Osteocyte (in vitro differentiated cells): ENCODE data around the gene STARD13. TPM values are rescaled to one million over a fixed set of nuclear protein-coding genes. Genes with fewer than 3 reads are reported as not detected.
"Not testable (repeated sequence)": the region's sequence is repeated elsewhere in the genome, so short reads cannot be mapped to it uniquely, and the experiment has no call there.

Experiments used
- DNase-seq: peaks from one replicate; pipeline ENCODE4 v3.0.0; 2021; ENCODE audit warnings: mixed read lengths; ENCODE audit not compliant: unreplicated experiment; ENCODE audit errors: extremely low spot score
- H3K27ac Mint-ChIP-seq: one replicate; pipeline ENCODE4 v1.8.0; 2021; ENCODE audit warnings: mild to moderate bottlenecking, mixed read lengths; ENCODE audit not compliant: unreplicated experiment
- H3K27me3 Mint-ChIP-seq: one replicate; pipeline ENCODE4 v1.8.0; 2021; ENCODE audit warnings: mixed read lengths; ENCODE audit not compliant: unreplicated experiment
- H3K36me3 Mint-ChIP-seq: one replicate; pipeline ENCODE4 v1.8.0; 2021; ENCODE audit warnings: mixed read lengths; ENCODE audit not compliant: unreplicated experiment
- H3K4me1 Mint-ChIP-seq: one replicate; pipeline ENCODE4 v1.8.0; 2021; ENCODE audit warnings: mixed read lengths; ENCODE audit not compliant: unreplicated experiment
- H3K4me3 Mint-ChIP-seq: one replicate; pipeline ENCODE4 v1.8.0; 2021; ENCODE audit warnings: mild to moderate bottlenecking, moderate library complexity, mixed read lengths; ENCODE audit not compliant: unreplicated experiment
- H3K9me3 Mint-ChIP-seq: one replicate; pipeline ENCODE4 v1.8.0; 2021; ENCODE audit warnings: mixed read lengths; ENCODE audit not compliant: unreplicated experiment
- CTCF ChIP-seq: fragments of 200-600 bp; sonication (generic); IDR thresholded peaks from 2 replicates; pipeline ENCODE4 v1.5.0; 2021; ENCODE audit warnings: antibody characterized with exemption, mild to moderate bottlenecking, moderate library complexity
- total RNA-seq: library from RNA; stranded (reverse); gene quantifications from 2 replicates; pipeline ENCODE4 v1.2.1, GENCODE V29; 2021

The STARD13 gene
- total RNA-seq, 1 donor from 2014 or later = 72.0 TPM

DNA sequence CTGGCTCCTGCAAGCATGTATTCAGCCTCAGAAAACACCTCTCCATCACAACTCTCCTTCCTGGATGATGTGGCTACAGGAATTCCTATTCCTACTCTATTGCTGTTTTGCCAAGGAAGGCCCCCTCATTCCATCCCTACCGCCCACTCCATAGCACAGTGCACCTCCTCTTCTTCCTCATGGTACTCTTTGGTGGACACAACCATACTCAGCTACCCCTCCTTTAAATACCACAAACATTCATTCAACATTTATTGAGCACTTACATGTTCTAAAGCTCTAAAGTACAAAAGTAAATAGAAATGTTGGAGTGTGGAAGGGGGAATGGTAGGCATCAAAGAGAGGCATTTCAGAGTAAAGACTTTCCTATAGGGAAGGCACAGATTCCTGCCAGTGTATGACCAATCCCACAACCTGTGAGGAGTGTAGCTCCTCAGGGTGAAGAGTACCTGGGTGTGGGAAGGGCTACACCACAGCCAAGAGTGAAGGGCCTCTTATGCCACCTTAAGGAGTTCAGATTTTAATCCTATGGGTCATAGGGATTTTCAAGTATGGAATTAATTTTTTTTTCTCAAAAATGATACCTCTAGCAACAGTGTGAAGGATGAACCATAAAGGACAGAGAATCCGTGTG is 42.5 kb downstream of the STARD13 start:
- Mint-ChIP-seq H3K4me1 (peaks cover 36% of the 10 kb centered on the region), H3K27ac (peak overlapping the region; percentile 66), H3K36me3 (peaks cover 24% of the 10 kb centered on the region), H3K4me3 (no peak overlapping the region), H3K9me3 (peaks cover 7% of the 10 kb centered on the region), H3K27me3 (no peaks in the 10 kb centered on the region)
- no peak for DNase-seq
- no peak for TF ChIP-seq CTCF

- not testable (repeated sequence) for H3K27ac Mint-ChIP-seq, H3K27me3 Mint-ChIP-seq, H3K4me3 Mint-ChIP-seq, DNase-seq
- H3K36me3 Mint-ChIP-seq = peaks cover 31% of the 10 kb centered on the region
- peaks cover 42% of the 10 kb centered on the region for H3K4me1 Mint-ChIP-seq
- peaks cover 14% of the 10 kb centered on the region for H3K9me3 Mint-ChIP-seq
These were observed 43.2 kb downstream of the STARD13 start for GRCh38 chr13:33242372-33242771.

DNA sequence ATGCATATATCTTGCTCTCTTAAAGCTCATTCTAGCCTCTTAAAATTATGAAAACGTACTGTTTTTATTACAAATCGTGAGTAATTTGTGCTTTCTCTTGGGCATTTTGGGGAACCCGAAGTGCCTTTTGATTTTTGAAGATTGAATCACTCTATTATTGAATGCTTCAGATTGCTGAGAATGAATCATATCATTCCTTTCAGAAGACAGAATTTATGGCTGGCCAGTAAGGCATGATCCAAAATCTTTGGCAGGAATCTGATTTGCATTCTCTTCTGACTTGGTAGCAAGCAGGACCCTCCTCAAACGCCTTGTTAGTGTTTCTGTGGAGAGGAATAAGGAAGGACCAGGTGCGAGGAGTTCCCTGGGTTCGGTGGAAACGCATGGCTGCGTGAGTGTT is 49.5 kb downstream of the STARD13 start:
- Mint-ChIP-seq H3K4me1 (peaks cover 53% of the 10 kb centered on the region), H3K36me3 (peaks cover 45% of the 10 kb centered on the region), H3K9me3 (peaks cover 29% of the 10 kb centered on the region), H3K27me3 (no peaks in the 10 kb centered on the region), H3K27ac (peak overlapping the region; percentile 87), H3K4me3 (peak overlapping the region; percentile 44)
- no peak for TF ChIP-seq CTCF
- no peak for DNase-seq

- no peak for TF ChIP-seq CTCF
- Mint-ChIP-seq H3K9me3 (peaks cover 29% of the 10 kb centered on the region), H3K27ac (peak overlapping the region; percentile 87), H3K27me3 (no peaks in the 10 kb centered on the region), H3K36me3 (peaks cover 45% of the 10 kb centered on the region), H3K4me1 (peaks cover 57% of the 10 kb centered on the region), H3K4me3 (no peak overlapping the region)
- DNase-seq = no peak
These were observed 50.0 kb downstream of the STARD13 start for GRCh38 chr13:33235564-33235963.

DNA sequence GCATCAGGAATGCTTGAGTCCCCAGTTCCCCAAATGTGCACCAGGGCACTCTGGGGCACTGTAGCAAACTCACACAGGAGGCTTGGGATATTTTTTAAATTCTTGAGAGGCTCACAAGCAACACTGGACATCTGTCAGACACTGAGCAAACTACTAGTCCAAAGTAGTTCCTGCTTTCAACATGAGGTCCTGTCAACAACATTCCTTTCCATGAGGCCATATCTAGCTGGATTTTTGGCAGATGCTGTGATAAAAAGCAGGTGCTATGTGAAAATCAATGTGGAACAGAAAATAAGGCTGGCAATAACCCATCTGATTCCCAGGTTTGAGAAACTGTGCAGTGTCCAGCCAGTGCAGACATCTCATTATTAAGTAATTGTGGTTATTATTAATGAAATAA is 50.5 kb downstream of the STARD13 start:
- Mint-ChIP-seq H3K27me3 (no peaks in the 10 kb centered on the region), H3K4me3 (no peak overlapping the region), H3K27ac (peak overlapping the region; percentile 91), H3K9me3 (peaks cover 27% of the 10 kb centered on the region), H3K36me3 (peaks cover 43% of the 10 kb centered on the region), H3K4me1 (peaks cover 62% of the 10 kb centered on the region)
- no peak for TF ChIP-seq CTCF
- DNase-seq = no peak
